NCI-H524 treated with DMSO at 0.1 percent for 48 hours (cell line): ENCODE measurements around the gene FKBP7.
"Not testable (repeated sequence)": the region's sequence is repeated elsewhere in the genome, so short reads cannot be mapped to it uniquely, and the experiment has no call there.

Experiments used
- DNase-seq: peaks from one replicate; lab custom pipeline; 2025; lab: John Stamatoyannopoulos, UW

Gene FKBP7

GRCh38 chr2:178478439-178479274 lies at the start of gene FKBP7:
FKBP7 (minus strand) TSS chr2:178478600; CDS start chr2:178478499, 101 bp downstream.
- DNase-seq: peak; percentile 36

- DNase-seq: no peak
Observed at GRCh38 chr2:178527592-178527991, 49.2 kb upstream of the FKBP7 start.

DNA sequence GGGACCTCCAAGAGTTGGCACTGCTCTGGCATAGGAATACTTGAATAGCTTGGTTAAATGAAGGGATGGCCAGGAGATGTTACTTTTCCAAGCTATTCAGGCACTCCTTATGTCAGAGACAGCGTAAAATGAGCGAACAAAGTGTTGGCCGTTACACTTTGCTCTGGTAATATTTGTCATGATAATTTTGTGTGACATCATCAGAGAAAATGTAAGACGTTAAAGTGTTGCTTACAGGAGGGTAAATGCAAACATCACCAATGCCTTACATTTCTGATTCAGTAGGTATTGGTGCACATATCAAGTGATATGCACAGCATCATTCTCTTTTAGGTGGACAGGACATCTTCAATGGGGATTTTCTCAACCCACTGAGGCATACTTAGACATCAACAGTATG lies 47.9 kb upstream of the FKBP7 start:
- no peak for DNase-seq

GRCh38 chr2:178525460-178525859 lies 47.1 kb upstream of the FKBP7 start:
- not testable (repeated sequence) for DNase-seq

DNA sequence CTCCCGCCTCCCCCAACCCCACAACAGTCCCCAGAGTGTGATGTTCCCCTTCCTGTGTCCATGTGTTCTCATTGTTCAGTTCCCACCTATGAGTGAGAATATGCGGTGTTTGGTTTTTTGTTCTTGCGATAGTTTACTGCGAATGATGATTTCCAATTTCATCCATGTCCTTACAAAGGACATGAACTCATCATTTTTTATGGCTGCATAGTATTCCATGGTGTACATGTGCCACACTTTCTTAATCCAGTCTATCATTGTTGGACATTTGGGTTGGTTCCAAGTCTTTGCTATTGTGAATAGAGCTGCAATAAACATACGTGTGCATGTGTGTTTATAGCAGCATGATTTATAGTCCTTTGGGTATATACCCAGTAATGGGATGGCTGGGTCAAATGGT lies 46.6 kb upstream of the FKBP7 start:
- DNase-seq: not testable (repeated sequence)

GRCh38 chr2:178523596-178524134 lies 45.3 kb upstream of the FKBP7 start:
- no peak for DNase-seq

- DNase-seq: peak; percentile 20
Observed at GRCh38 chr2:178522950-178523595, 44.7 kb upstream of the FKBP7 start.

DNA sequence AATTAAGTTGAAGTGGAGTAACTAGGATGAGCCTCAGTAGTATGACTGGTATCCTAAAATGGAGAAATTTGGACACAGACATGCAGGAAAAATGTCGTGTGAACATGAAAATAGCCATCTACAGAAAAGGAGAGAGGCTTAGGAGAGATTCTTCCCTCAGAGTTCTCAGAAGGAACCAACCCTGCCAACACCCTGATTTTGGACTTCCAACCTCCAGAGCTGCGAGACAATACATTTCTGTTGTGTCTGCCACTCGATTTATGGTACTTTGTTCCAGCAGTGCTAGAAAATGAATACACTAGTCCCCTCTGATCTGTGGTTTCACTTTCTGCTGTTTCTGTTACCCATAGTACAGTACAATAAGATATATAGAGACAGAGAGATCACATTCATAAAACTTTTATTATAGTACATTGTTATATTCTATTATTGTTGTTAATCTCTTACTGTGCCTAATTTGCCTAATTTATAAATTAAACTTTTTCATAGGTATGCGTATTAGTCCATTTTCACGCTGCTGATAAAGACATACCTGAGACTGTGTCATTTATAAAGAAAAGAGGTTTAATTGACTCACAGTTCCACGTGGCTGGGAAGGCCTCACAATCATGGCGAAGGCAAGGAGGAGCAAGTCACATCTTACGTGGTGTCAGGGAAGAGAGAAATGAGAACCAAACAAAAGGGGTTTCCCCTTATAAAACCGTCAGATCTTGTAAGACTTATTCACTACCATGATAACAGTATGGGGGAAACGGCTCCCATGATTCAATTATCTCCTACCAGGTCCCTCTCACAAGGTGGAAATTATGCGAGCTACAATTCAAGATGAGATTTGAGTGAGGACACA lies 43.1 kb upstream of the FKBP7 start:
- DNase-seq: no peak

GRCh38 chr2:178517496-178517895 lies 39.1 kb upstream of the FKBP7 start:
- DNase-seq: no peak

DNA sequence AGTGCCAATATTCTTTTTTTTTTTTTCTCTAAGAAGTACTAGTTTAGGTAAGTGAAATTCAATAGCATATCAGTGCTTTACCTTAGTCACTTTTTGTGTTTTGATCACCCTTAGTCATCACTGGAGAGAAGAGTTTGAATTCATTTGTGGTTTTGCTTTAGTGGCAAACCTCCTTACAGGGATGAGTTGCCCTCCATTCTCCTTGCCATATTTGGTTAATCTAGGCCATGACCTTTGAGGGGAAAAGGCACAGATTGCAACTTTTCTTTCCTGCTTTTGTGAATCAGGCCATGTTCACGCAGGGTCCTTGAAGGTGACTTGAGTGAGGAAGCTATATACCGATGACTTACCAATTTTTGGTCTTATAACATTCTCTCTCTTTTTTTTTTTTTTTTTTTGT lies 36.3 kb upstream of the FKBP7 start:
- no peak for DNase-seq

GRCh38 chr2:178513876-178514275 lies 35.5 kb upstream of the FKBP7 start:
- no peak for DNase-seq

GRCh38 chr2:178512484-178512883 lies 34.1 kb upstream of the FKBP7 start:
- no peak for DNase-seq

- DNase-seq: no peak
Observed at GRCh38 chr2:178510384-178510783, 32.0 kb upstream of the FKBP7 start.

DNA sequence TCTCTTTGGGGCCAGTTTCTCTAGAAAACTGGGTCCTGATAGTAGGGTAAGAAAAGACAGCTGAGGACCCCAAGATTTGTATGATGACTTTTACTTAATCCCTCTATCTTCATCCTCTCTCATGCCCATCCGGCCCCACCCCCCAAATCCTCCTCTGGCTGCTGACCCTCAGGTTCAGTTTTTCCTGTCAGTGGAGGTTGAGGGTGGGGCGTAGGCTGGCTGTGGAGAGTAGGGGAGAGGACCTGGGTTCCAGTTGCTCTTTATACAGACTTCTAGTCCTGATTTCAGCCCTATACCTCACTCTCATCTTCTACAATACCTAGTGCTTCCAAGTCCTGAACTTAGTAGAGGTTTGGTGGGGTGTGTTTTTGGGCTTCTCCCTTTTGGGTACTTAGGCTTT lies 30.2 kb upstream of the FKBP7 start:
- no peak for DNase-seq

- DNase-seq: no peak
Observed at GRCh38 chr2:178506949-178507348, 28.5 kb upstream of the FKBP7 start.

- DNase-seq: no peak
Observed at GRCh38 chr2:178506524-178506923, 28.1 kb upstream of the FKBP7 start.

DNA sequence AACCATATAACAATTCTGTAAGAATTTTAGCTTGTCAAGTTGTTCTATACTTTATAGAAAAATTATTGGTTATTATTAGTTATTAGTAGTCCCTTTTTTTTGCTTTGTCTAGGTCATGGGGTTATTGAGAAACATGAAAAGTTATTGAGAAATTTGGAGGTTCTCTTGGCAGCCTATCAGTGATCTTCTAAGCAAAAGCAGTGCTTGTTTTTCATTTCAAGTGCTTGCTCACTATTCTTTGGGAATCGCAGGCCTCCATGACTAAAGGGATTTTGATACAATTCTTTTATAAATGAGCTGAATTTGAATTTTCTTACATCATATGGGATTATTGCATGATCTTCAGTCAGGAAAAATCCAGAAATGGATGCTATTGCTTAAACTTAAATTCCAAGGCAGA lies 27.7 kb upstream of the FKBP7 start:
- DNase-seq: no peak

- DNase-seq: no peak
Observed at GRCh38 chr2:178502751-178503150, 24.4 kb upstream of the FKBP7 start.

DNA sequence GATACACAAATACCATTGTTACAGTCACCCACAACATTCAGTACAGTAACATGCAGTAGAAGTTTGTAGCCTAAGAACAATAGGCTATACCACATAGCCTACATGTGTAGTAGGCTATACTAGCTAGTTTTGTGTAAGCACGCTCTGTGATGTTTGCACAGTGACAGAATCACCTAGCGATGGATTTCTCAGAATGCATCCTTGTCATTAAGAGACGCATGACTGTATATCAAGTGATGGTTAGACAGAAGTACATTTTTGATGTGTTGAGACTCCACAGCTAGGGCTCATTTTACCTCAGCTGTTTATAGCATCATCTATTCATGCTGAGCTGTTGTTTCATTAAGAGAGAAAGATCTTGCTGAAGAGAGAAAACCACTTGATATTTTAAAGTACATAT lies 21.2 kb upstream of the FKBP7 start:
- DNase-seq: no peak

GRCh38 chr2:178498137-178498536 lies 19.7 kb upstream of the FKBP7 start:
- DNase-seq: no peak

GRCh38 chr2:178496049-178496448 lies 17.6 kb upstream of the FKBP7 start:
- DNase-seq: no peak

DNA sequence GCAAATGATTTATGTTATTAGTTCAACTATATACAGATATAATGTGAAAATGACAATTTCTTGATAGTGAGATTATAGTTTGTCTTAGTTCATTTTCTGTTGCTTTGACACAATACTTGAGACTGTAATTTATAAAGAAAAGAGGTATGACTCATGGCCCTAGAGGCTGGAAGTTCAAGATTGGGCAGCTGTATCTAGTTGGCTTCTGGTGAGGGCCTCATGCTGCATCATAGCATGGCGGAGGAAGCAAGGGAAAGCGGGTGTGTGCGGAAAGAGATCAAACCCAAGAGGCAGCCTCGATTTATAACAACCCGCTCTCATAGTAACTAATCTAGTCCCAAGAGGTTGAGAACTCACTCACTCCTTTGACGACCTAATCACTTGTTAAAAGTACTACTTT lies 13.2 kb upstream of the FKBP7 start:
- DNase-seq: no peak
